ENCODE measurements around the gene CYP2E1. TPM values are rescaled to one million over a fixed set of nuclear protein-coding genes. Genes with fewer than 3 reads are reported as not detected.
"Not testable (repeated sequence)": the region's sequence is repeated elsewhere in the genome, so short reads cannot be mapped to it uniquely, and the experiment has no call there.

Gene CYP2E1
- 0.18 TPM for polyA plus RNA-seq (2013, experiment 1 of 2)
- polyA plus RNA-seq (2013, experiment 2 of 2), result 0.51 TPM

DNA sequence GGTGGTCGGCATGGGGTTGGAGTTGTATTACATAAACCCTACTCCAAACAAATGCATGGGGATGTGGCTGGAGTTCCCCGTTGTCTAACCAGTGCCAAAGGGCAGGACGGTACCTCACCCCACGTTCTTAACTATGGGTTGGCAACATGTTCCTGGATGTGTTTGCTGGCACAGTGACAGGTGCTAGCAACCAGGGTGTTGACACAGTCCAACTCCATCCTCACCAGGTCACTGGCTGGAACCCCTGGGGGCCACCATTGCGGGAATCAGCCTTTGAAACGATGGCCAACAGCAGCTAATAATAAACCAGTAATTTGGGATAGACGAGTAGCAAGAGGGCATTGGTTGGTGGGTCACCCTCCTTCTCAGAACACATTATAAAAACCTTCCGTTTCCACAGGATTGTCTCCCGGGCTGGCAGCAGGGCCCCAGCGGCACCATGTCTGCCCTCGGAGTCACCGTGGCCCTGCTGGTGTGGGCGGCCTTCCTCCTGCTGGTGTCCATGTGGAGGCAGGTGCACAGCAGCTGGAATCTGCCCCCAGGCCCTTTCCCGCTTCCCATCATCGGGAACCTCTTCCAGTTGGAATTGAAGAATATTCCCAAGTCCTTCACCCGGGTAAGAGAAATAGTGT lies at the start of gene CYP2E1:
Gene CYP2E1, plus strand, starts transcription at position 407 of the 632 bp plus-strand sequence. Its CDS starts 33 bp downstream, at position 440.
- no peaks in the 10 kb centered on the region for H3K4me1 ChIP-seq (ENCODE audit: control insufficient read depth, insufficient read depth, low read length, poor library complexity, severe bottlenecking)
- H3K4me3 ChIP-seq (ENCODE audit: extremely low read depth, insufficient read depth, low read length, poor library complexity, severe bottlenecking), result no peak within 1 kb of the TSS
- H3K9me3 ChIP-seq (ENCODE audit: control insufficient read depth, low read length), result peaks cover 45% of the 10 kb centered on the region
- WGBS, 2 experiments (ENCODE audit: insufficient coverage in 2 of 2), result 60 to 75% methylated on average over 9 to 11 of the region's 16 CpGs
- H3K27ac ChIP-seq (ENCODE audit: low read depth, low read length, severe bottlenecking), result no peak within 1 kb of the TSS
- no peaks in the 10 kb centered on the region for H3K36me3 ChIP-seq (ENCODE audit: control insufficient read depth, insufficient read depth, low read length)

DNA sequence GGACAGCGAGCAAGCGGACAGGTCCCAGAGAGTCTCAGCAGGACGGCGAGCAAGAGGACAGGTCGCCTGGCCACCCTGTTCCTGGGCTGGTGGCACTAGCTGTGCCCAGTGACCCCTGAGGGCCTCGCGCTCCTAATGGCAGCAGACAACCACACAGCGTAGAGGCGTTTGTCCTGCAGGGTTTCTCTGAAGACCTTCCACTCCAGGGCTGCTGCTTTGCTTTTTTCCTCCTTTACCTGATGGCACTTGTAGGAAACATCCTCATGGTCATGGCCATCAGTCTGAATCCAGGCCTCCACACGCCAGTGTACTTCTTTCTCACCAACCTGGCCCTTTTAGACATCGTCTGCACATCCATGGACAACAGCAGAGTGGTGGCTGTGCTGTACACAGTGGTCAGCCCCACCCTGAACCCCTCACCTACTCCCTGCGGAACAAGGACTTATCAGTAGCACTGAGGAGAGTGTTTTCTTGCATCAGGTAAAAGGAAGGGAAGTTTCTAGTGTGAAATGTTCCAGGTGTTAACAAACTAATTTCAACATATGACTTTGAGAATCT lies 46.0 kb upstream of the CYP2E1 start:
- H3K4me1 ChIP-seq (ENCODE audit: control insufficient read depth, insufficient read depth, low read length, poor library complexity, severe bottlenecking), result no peaks in the 10 kb centered on the region
- no peak overlapping the region for H3K4me3 ChIP-seq (ENCODE audit: extremely low read depth, insufficient read depth, low read length, poor library complexity, severe bottlenecking)
- H3K36me3 ChIP-seq (ENCODE audit: control insufficient read depth, insufficient read depth, low read length), result no peaks in the 10 kb centered on the region
- WGBS, 2 experiments (ENCODE audit: insufficient coverage in 2 of 2), result 60 to 64% methylated on average over 9 to 11 of the region's 12 CpGs
- H3K27ac ChIP-seq (ENCODE audit: low read depth, low read length, severe bottlenecking), result no peak overlapping the region
- peaks cover 11% of the 10 kb centered on the region for H3K9me3 ChIP-seq (ENCODE audit: control insufficient read depth, low read length)

DNA sequence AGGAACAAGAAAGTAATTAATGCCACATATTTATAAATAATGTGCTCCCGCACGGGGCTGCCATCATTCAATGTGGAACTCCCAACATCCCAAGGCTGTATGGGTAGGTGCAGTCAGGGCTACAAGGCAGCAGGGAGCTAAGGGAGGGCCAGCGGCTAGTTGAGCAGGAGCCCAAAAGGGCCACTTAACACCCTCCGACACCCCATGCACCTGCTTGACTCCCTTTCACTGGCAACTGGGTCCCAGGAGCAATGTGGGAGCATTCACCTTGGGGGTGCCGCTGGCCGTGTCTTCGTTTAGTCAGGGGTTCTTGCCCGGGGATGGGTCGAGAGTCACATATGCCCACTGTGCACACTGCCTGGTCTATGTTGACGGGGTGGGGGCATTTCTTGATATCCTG lies 45.5 kb upstream of the CYP2E1 start:
- Histone ChIP-seq H3K36me3 (ENCODE audit: control insufficient read depth, insufficient read depth, low read length) (no peaks in the 10 kb centered on the region), H3K27ac (ENCODE audit: low read depth, low read length, severe bottlenecking) (no peak overlapping the region), H3K9me3 (ENCODE audit: control insufficient read depth, low read length) (peaks cover 9% of the 10 kb centered on the region), H3K4me1 (ENCODE audit: control insufficient read depth, insufficient read depth, low read length, poor library complexity, severe bottlenecking) (no peaks in the 10 kb centered on the region), H3K4me3 (ENCODE audit: extremely low read depth, insufficient read depth, low read length, poor library complexity, severe bottlenecking) (no peak overlapping the region)
- WGBS, 2 experiments (ENCODE audit: insufficient coverage in 2 of 2), result 74 to 84% methylated on average over 8 to 9 of the region's 10 CpGs

DNA sequence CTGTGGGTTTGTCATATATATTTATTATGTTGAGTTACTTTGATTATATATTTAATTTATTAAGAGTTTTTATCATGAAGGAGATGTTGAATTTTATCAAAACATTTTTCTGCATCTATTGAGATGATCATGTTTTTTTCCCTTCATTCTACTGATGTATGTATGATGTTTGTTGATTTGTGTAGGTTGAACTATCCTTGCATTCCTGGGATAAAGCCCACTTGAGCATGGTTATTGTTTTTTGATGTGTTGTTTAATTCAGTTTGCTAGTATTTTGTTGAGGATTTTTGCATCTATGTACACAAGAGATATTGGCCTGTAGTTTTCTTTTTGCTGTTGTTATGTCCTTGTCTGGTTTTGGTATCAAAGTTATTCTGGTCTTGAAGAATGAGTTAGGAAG lies 42.3 kb upstream of the CYP2E1 start:
- H3K4me3 ChIP-seq (ENCODE audit: extremely low read depth, insufficient read depth, low read length, poor library complexity, severe bottlenecking), result no peak overlapping the region
- H3K27ac ChIP-seq (ENCODE audit: low read depth, low read length, severe bottlenecking), result no peak overlapping the region
- H3K4me1 ChIP-seq (ENCODE audit: control insufficient read depth, insufficient read depth, low read length, poor library complexity, severe bottlenecking), result no peaks in the 10 kb centered on the region
- H3K9me3 ChIP-seq (ENCODE audit: control insufficient read depth, low read length), result peaks cover 33% of the 10 kb centered on the region
- H3K36me3 ChIP-seq (ENCODE audit: control insufficient read depth, insufficient read depth, low read length), result no peaks in the 10 kb centered on the region

DNA sequence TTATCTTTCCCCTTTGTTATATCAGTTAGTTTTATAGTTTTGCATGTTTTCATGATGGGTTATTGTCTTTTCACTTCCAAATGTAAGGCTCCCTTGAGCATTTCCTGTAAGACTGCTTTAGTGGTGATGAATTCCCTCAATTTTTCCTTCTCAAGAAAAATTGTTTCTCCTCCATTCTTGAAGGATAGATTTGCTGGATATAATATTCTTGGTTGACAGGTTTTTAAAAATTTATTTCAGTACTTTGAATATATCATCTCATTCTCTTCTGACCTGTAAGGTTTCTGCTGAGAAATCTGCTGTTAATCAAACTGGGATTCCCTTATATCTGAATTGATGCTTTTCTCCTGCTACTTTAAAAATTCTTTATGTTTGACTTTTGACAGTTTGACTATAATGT lies 40.1 kb upstream of the CYP2E1 start:
- H3K9me3 ChIP-seq (ENCODE audit: control insufficient read depth, low read length), result peaks cover 33% of the 10 kb centered on the region
- H3K36me3 ChIP-seq (ENCODE audit: control insufficient read depth, insufficient read depth, low read length), result no peaks in the 10 kb centered on the region
- no peaks in the 10 kb centered on the region for H3K4me1 ChIP-seq (ENCODE audit: control insufficient read depth, insufficient read depth, low read length, poor library complexity, severe bottlenecking)
- H3K27ac ChIP-seq (ENCODE audit: low read depth, low read length, severe bottlenecking), result no peak overlapping the region
- H3K4me3 ChIP-seq (ENCODE audit: extremely low read depth, insufficient read depth, low read length, poor library complexity, severe bottlenecking), result no peak overlapping the region

DNA sequence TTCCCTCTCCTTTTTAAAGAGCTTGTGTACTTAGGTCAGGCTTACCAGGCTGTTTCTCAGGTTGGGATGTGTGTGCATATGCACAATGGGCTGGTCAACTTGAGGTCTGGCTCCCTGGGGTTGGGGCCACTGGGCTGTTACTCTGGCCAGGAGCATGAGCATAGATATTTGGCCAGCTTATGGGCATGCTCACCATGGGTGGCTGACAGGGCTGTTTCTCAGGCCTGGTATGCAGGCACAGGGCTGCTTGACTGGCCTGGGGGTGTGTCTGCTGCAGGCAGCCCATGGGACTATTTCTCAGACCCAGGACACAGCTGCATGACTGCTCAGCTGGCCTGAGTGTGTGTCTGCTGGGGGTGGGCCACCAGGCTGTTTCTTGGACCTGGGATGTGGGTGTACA lies 38.8 kb upstream of the CYP2E1 start:
- Histone ChIP-seq H3K4me1 (ENCODE audit: control insufficient read depth, insufficient read depth, low read length, poor library complexity, severe bottlenecking) (no peaks in the 10 kb centered on the region), H3K4me3 (ENCODE audit: extremely low read depth, insufficient read depth, low read length, poor library complexity, severe bottlenecking) (no peak overlapping the region), H3K27ac (ENCODE audit: low read depth, low read length, severe bottlenecking) (no peak overlapping the region), H3K9me3 (ENCODE audit: control insufficient read depth, low read length) (peaks cover 33% of the 10 kb centered on the region), H3K36me3 (ENCODE audit: control insufficient read depth, insufficient read depth, low read length) (no peaks in the 10 kb centered on the region)

DNA sequence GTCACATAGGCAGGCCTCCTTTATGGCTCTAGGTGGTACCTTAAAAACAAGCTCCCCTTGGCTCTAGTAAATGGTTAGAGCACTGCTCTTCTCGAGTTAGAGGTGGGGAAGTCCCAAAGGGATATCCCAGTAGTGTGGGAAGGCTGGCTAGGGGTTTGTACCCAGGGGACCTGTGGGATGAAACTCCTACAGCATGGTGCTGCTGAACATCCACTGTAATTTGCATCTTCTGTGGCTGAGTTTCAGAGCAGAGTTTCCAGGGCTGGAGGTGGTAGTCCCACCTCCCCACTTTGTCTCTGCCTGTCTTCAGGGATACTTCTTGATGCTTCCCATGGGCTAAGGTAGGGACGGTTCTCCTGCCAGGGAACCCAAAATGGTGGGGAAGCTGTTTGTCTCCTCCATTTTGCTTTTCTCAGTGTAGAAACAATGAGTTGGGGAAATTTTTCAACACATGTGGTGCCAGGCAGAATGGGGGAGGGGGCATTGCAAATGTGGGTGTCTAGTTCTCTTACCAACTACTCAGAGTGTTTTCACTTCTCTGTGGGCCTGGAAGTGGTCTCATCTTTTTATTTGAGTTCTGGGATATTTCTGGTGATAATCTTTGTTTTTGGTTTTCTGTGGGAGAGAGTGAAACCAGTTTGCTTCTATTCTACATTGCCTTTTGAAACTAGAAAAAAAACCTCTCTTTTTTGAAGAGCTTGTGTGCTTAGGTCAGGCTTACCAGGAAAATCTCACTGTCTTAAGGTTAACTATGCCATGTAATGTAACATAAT lies 37.2 kb upstream of the CYP2E1 start:
- 8 to 46% methylated on average over 1 to 2 of the region's 2 CpGs for WGBS, 2 experiments (ENCODE audit: insufficient coverage in 2 of 2)
- no peak overlapping the region for H3K27ac ChIP-seq (ENCODE audit: low read depth, low read length, severe bottlenecking)
- peaks cover 32% of the 10 kb centered on the region for H3K9me3 ChIP-seq (ENCODE audit: control insufficient read depth, low read length)

DNA sequence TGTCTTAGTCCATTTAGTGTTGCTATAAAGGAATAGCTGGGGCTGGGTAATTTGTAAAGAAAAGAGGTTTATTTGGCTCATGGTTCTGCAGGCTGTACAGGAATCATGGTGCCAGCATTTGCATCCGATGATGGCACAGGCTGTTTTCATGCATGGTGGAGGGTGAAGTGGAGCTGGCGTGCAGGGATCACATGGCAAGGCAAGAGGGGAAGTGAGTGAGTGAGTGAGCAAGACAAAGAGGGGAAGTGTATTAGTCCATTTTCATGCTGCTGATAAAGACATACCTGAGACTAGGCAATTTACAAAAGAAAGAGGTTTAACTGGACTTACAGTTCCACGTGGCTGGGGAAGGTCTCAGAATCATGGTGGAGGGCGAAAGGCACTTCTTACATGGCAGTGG lies 33.6 kb upstream of the CYP2E1 start:
- not testable (repeated sequence) for H3K36me3 ChIP-seq (ENCODE audit: control insufficient read depth, insufficient read depth, low read length); H3K4me1 ChIP-seq (ENCODE audit: control insufficient read depth, insufficient read depth, low read length, poor library complexity, severe bottlenecking); H3K27ac ChIP-seq (ENCODE audit: low read depth, low read length, severe bottlenecking); H3K4me3 ChIP-seq (ENCODE audit: extremely low read depth, insufficient read depth, low read length, poor library complexity, severe bottlenecking)
- WGBS, 2 experiments (ENCODE audit: insufficient coverage in 2 of 2), result 41 to 53% methylated on average over 4 of the region's 4 CpGs
- H3K9me3 ChIP-seq (ENCODE audit: control insufficient read depth, low read length), result peaks cover 26% of the 10 kb centered on the region

More for the DNA sequence above, 37.2 kb upstream of the CYP2E1 start:
- H3K4me3 ChIP-seq (ENCODE audit: extremely low read depth, insufficient read depth, low read length, poor library complexity, severe bottlenecking), result no peak overlapping the region
- no peaks in the 10 kb centered on the region for H3K36me3 ChIP-seq (ENCODE audit: control insufficient read depth, insufficient read depth, low read length)
- H3K4me1 ChIP-seq (ENCODE audit: control insufficient read depth, insufficient read depth, low read length, poor library complexity, severe bottlenecking), result no peaks in the 10 kb centered on the region

DNA sequence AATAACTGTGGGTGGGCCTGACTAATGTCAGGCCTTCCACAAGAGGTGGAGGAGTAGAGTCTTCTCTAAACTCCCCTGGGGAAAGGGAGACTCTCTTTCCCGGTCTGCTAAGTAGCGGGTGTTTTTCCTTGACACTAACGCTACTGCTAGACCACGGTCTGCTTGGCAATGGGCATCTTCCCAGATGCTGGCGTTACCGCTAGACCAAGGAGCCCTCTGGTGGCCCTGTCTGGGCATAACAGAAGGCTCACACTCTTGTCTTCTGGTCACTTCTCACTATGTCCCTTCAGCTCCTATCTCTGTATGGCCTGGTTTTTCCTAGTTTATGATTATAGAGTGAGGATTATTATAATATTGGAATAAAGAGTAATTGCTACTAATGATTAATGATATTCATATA lies 29.8 kb upstream of the CYP2E1 start:
- WGBS, 2 experiments (ENCODE audit: insufficient coverage in 2 of 2), result 52% methylated on average over 5 of the region's 6 CpGs
- H3K36me3 ChIP-seq (ENCODE audit: control insufficient read depth, insufficient read depth, low read length); H3K4me3 ChIP-seq (ENCODE audit: extremely low read depth, insufficient read depth, low read length, poor library complexity, severe bottlenecking); H3K27ac ChIP-seq (ENCODE audit: low read depth, low read length, severe bottlenecking); H3K4me1 ChIP-seq (ENCODE audit: control insufficient read depth, insufficient read depth, low read length, poor library complexity, severe bottlenecking): not testable (repeated sequence)
- peaks cover 19% of the 10 kb centered on the region for H3K9me3 ChIP-seq (ENCODE audit: control insufficient read depth, low read length)

DNA sequence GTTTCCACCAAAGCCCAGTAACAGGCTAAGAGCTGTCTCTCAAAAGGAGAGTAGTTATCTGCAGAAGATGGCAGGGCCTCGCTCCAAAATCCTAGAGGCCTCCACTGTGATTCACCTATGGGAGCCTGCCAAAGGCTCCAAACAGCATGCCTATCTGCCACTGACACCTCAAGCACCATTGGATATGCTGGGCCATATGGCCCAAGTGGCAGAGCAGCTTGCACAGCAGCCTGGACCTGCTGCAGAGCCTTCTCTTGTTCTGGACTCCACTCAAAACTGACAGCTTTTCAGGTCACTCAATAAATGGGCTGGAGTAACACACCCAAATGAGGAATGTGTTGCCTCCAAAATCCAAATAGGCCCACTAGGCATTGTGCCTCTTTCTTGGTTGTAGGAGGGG lies 28.0 kb upstream of the CYP2E1 start:
- H3K27ac ChIP-seq (ENCODE audit: low read depth, low read length, severe bottlenecking); H3K36me3 ChIP-seq (ENCODE audit: control insufficient read depth, insufficient read depth, low read length); H3K4me1 ChIP-seq (ENCODE audit: control insufficient read depth, insufficient read depth, low read length, poor library complexity, severe bottlenecking); H3K4me3 ChIP-seq (ENCODE audit: extremely low read depth, insufficient read depth, low read length, poor library complexity, severe bottlenecking): not testable (repeated sequence)
- H3K9me3 ChIP-seq (ENCODE audit: control insufficient read depth, low read length), result peaks cover 19% of the 10 kb centered on the region
- 14% methylated on average over 1 of the region's 1 CpG; no CpG with 5 or more reads in 1 of the 2 experiments for WGBS, 2 experiments (ENCODE audit: insufficient coverage in 2 of 2)

DNA sequence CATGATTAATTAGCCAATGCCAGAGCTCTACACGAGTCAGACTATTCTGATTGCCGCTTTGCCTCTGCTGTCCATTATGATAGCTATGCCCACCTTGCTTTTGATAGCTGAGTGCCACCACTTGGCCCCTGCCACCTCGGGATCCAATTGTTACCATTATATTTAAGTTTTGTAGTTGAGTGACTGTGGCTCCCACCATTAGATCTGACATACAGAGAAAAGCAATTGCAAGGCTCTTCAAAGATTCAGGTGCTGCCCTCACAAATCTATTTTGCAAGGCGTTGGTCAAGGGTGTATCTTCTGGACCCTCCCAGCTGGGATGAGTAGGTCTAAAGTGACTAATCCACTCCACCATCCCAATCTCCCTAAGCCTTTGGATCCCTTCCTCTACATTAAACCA lies 26.3 kb upstream of the CYP2E1 start:
- H3K36me3 ChIP-seq (ENCODE audit: control insufficient read depth, insufficient read depth, low read length); H3K4me3 ChIP-seq (ENCODE audit: extremely low read depth, insufficient read depth, low read length, poor library complexity, severe bottlenecking); H3K27ac ChIP-seq (ENCODE audit: low read depth, low read length, severe bottlenecking); H3K4me1 ChIP-seq (ENCODE audit: control insufficient read depth, insufficient read depth, low read length, poor library complexity, severe bottlenecking): not testable (repeated sequence)
- H3K9me3 ChIP-seq (ENCODE audit: control insufficient read depth, low read length), result peaks cover 12% of the 10 kb centered on the region
- WGBS, 2 experiments (ENCODE audit: insufficient coverage in 2 of 2), result 79% methylated on average over 2 of the region's 4 CpGs; no CpG with 5 or more reads in 1 of the 2 experiments
